ENCODE measurements around the gene HIF1A. TPM values are rescaled to one million over a fixed set of nuclear protein-coding genes. Genes with fewer than 3 reads are reported as not detected.
"Not testable (repeated sequence)": the region's sequence is repeated elsewhere in the genome, so short reads cannot be mapped to it uniquely, and the experiment has no call there.

Gene HIF1A
- total RNA-seq, 1 experiment from 2014 or later = 242 TPM

- no peak for DNase-seq (ENCODE audit: low spot score)
These were observed 52.0 kb downstream of the HIF1A start for GRCh38 chr14:61747342-61747741.

- DNase-seq (ENCODE audit: low spot score) = no peak
These were observed 54.0 kb downstream of the HIF1A start for GRCh38 chr14:61749264-61749663.

- DNase-seq (ENCODE audit: low spot score) = no peak
These were observed 54.6 kb downstream of the HIF1A start for GRCh38 chr14:61749867-61750266.

- no peak for DNase-seq (ENCODE audit: low spot score)
These were observed 55.6 kb downstream of the HIF1A start for GRCh38 chr14:61750708-61751474.

GRCh38 chr14:61751475-61751989, 56.2 kb downstream of the HIF1A start:
- no peak for DNase-seq (ENCODE audit: low spot score)

GRCh38 chr14:61752626-61753025, 57.3 kb downstream of the HIF1A start:
- DNase-seq (ENCODE audit: low spot score) = no peak

GRCh38 chr14:61753631-61754030, 58.3 kb downstream of the HIF1A start:
- no peak for DNase-seq (ENCODE audit: low spot score)

- DNase-seq (ENCODE audit: low spot score) = no peak
These were observed 59.5 kb downstream of the HIF1A start for GRCh38 chr14:61754627-61755381.

- not testable (repeated sequence) for DNase-seq (ENCODE audit: low spot score)
These were observed 60.0 kb downstream of the HIF1A start for GRCh38 chr14:61755382-61755742.

GRCh38 chr14:61756135-61756534, 60.8 kb downstream of the HIF1A start:
- no peak for DNase-seq (ENCODE audit: low spot score)

- no peak for DNase-seq (ENCODE audit: low spot score)
These were observed 64.6 kb downstream of the HIF1A start for GRCh38 chr14:61759878-61760277.

GRCh38 chr14:61761557-61761956, 66.2 kb downstream of the HIF1A start:
- no peak for DNase-seq (ENCODE audit: low spot score)

GRCh38 chr14:61761959-61762786, 66.9 kb downstream of the HIF1A start, which contains the start of gene SNAPC1:
SNAPC1 (plus strand) TSS chr14:61762420; CDS start chr14:61762461, 41 bp downstream.
- DNase-seq (ENCODE audit: low spot score) = peak; percentile 97

- DNase-seq (ENCODE audit: low spot score) = no peak
These were observed 69.2 kb downstream of the HIF1A start for GRCh38 chr14:61764342-61765122.

GRCh38 chr14:61765225-61765943, 70.1 kb downstream of the HIF1A start:
- no peak for DNase-seq (ENCODE audit: low spot score)

- no peak for DNase-seq (ENCODE audit: low spot score)
These were observed 70.8 kb downstream of the HIF1A start for GRCh38 chr14:61766151-61766550.

GRCh38 chr14:61768240-61768639, 72.9 kb downstream of the HIF1A start:
- no peak for DNase-seq (ENCODE audit: low spot score)

GRCh38 chr14:61769893-61770292, 74.6 kb downstream of the HIF1A start:
- DNase-seq (ENCODE audit: low spot score) = no peak

GRCh38 chr14:61774861-61775260, 79.5 kb downstream of the HIF1A start:
- DNase-seq (ENCODE audit: low spot score) = no peak

- DNase-seq (ENCODE audit: low spot score) = no peak
These were observed 84.8 kb downstream of the HIF1A start for GRCh38 chr14:61780125-61780524.

GRCh38 chr14:61797309-61797708, 102.0 kb downstream of the HIF1A start:
- DNase-seq (ENCODE audit: low spot score) = no peak
